H1 (cell line): Measurements from ENCODE around the gene REXO5. TPM values are rescaled to one million over a fixed set of nuclear protein-coding genes. Genes with fewer than 3 reads are reported as not detected.

Experiments used
- CTCF ChIA-PET: fragments of 300-600 bp; sonication (Branson Sonifier 250); formaldehyde crosslinking; loops from one replicate; lab custom pipeline; 2021; ENCODE audit not compliant: partially characterized antibody; lab: Charles Lee
- POLR2A ChIA-PET: fragments of 300-600 bp; sonication (Branson Sonifier 250); formaldehyde crosslinking; loops from one replicate; lab custom pipeline; 2021; ENCODE audit warnings: inconsistent platforms; ENCODE audit not compliant: partially characterized antibody; lab: Charles Lee
- DNase-seq, 2 experiments: peaks; one replicate each; pipeline versions ENCODE4 v3.0.0 to v3.0.0-alpha.2; 2010 to 2022; ENCODE audit warnings: low spot score in 2 of 2, low read depth in 1 of 2, mixed read lengths in 1 of 2
- FAIRE-seq: peaks from 2 replicates; lab custom pipeline; 2011; peaks lifted over from hg19 to GRCh38; lab: Jason Lieb, UNC
- H2AFZ ChIP-seq: 2 replicates; pipeline ENCODE4 v1.8.1; 2012; ENCODE audit warnings: low read length, inconsistent platforms
- H2AK5ac ChIP-seq: 2 replicates; pipeline ENCODE4 v1.6.1; 2013; ENCODE audit warnings: low read depth, low read length
- H2BK120ac ChIP-seq: replicated peaks from 2 replicates; pipeline ENCODE3; 2013; ENCODE audit warnings: low read depth, low read length, inconsistent platforms
- H2BK12ac ChIP-seq: 2 replicates; pipeline ENCODE4 v1.6.1; 2013; ENCODE audit warnings: low read depth, low read length
- H2BK15ac ChIP-seq: 2 replicates; pipeline ENCODE4 v1.6.1; 2013; ENCODE audit warnings: low read length
- H2BK20ac ChIP-seq: 2 replicates; pipeline ENCODE4 v1.6.1; 2013; ENCODE audit warnings: low read length
- H2BK5ac ChIP-seq: 2 replicates; pipeline ENCODE4 v1.6.1; 2013; ENCODE audit warnings: low read depth, low read length
- H3K14ac ChIP-seq: 2 replicates; pipeline ENCODE4 v1.6.1; 2013; ENCODE audit warnings: inconsistent platforms; ENCODE audit not compliant: insufficient read length
- H3K18ac ChIP-seq: 2 replicates; pipeline ENCODE4 v1.6.1; 2013; ENCODE audit warnings: low read length; ENCODE audit errors: extremely low read depth
- H3K23ac ChIP-seq: 2 replicates; pipeline ENCODE4 v1.6.1; 2013; ENCODE audit warnings: inconsistent platforms; ENCODE audit not compliant: insufficient read length
- H3K23me2 ChIP-seq: 2 replicates; pipeline ENCODE4 v1.6.1; 2013; ENCODE audit warnings: low read depth, low read length
- H3K27ac ChIP-seq: 2 replicates; pipeline ENCODE4 v1.6.1; 2011; ENCODE audit warnings: low read depth, low read length, inconsistent platforms
- H3K27me3 ChIP-seq, 4 experiments: replicated peaks in 1 of 4; 1 replicate in 1 of 4; 2 replicates in 3 of 4; pipeline versions ENCODE4 v1.6.1 to v1.8.1; 2011 to 2013; ENCODE audit warnings: low read length in 3 of 4, mild to moderate bottlenecking in 3 of 4, inconsistent platforms in 2 of 4, mixed read lengths in 2 of 4, moderate library complexity in 1 of 4; ENCODE audit not compliant: control insufficient read depth in 3 of 4, insufficient read depth in 3 of 4; ENCODE audit errors: extremely low read depth in 1 of 4
- H3K36me3 ChIP-seq, 4 experiments: 2 replicates each; pipeline versions ENCODE4 v1.6.1 to v1.8.1; 2011 to 2013; ENCODE audit warnings: mild to moderate bottlenecking in 4 of 4, low read length in 3 of 4, moderate library complexity in 2 of 4, control low read depth in 1 of 4, inconsistent platforms in 1 of 4; ENCODE audit not compliant: insufficient read depth in 4 of 4, control insufficient read depth in 2 of 4
- H3K4ac ChIP-seq: replicated peaks from 2 replicates; pipeline ENCODE3; 2013; ENCODE audit warnings: low read length, low read depth, mixed read lengths, inconsistent platforms; ENCODE audit not compliant: insufficient read length
- H3K4me1 ChIP-seq, 4 experiments: replicated peaks in 1 of 4; 1 replicate in 1 of 4; 2 replicates in 3 of 4; pipeline versions ENCODE4 v1.6.1 to v1.8.1; 2011 to 2013; ENCODE audit warnings: low read length in 3 of 4, inconsistent platforms in 2 of 4, mixed read lengths in 1 of 4; ENCODE audit not compliant: insufficient read depth in 4 of 4, control insufficient read depth in 3 of 4
- H3K4me2 ChIP-seq, 2 experiments: 2 replicates each; pipeline versions ENCODE4 v1.6.1 to v1.8.1; 2011 to 2013; ENCODE audit warnings: low read depth in 2 of 2, low read length in 2 of 2, control low read depth in 1 of 2, inconsistent platforms in 1 of 2, mild to moderate bottlenecking in 1 of 2; ENCODE audit not compliant: insufficient read depth in 1 of 2
- H3K4me3 ChIP-seq, 4 experiments: fragments of 200-600, 300-600 bp in 1 of 4; sonication (generic), shearing (Covaris generic), sonication (Bioruptor Twin) in 1 of 4; 2 replicates each; pipeline versions ENCODE4 v1.5.1 to v1.8.1; 2011 to 2016; ENCODE audit warnings: low read length in 4 of 4, low read depth in 3 of 4, control low read depth in 2 of 4, inconsistent platforms in 2 of 4, mild to moderate bottlenecking in 2 of 4, mixed read lengths in 1 of 4, moderate library complexity in 1 of 4; ENCODE audit not compliant: insufficient read depth in 2 of 4; ENCODE audit errors: extremely low read depth in 1 of 4
- H3K56ac ChIP-seq: replicated peaks from 2 replicates; pipeline ENCODE3; 2013; ENCODE audit warnings: low read depth, mild to moderate bottlenecking, mixed read lengths, low read length, inconsistent platforms; ENCODE audit not compliant: insufficient read length
- H3K79me1 ChIP-seq: 2 replicates; pipeline ENCODE4 v1.6.1; 2013; ENCODE audit warnings: low read depth, low read length, control low read depth
- H3K79me2 ChIP-seq, 2 experiments: 2 replicates each; pipeline versions ENCODE4 v1.6.1 to v1.8.1; 2012 to 2013; ENCODE audit warnings: low read length in 2 of 2, mild to moderate bottlenecking in 2 of 2, inconsistent platforms in 1 of 2; ENCODE audit not compliant: insufficient read depth in 2 of 2, control insufficient read depth in 1 of 2
- H3K9ac ChIP-seq, 4 experiments: replicated peaks in 1 of 4; 1 replicate in 1 of 4; 2 replicates in 3 of 4; pipeline versions ENCODE4 v1.6.1 to v1.8.1; 2011 to 2013; ENCODE audit warnings: low read depth in 3 of 4, low read length in 3 of 4, control low read depth in 2 of 4, mild to moderate bottlenecking in 2 of 4, moderate library complexity in 2 of 4, inconsistent platforms in 1 of 4; ENCODE audit errors: extremely low read depth in 1 of 4
- H3K9me3 ChIP-seq, 2 experiments: 2 replicates each; pipeline versions ENCODE4 v1.6.1 to v1.8.1; 2012 to 2013; ENCODE audit warnings: mild to moderate bottlenecking in 2 of 2, moderate library complexity in 2 of 2, control low read depth in 1 of 2, inconsistent platforms in 1 of 2, low read depth in 1 of 2, low read length in 1 of 2, mixed read lengths in 1 of 2; ENCODE audit not compliant: insufficient read depth in 2 of 2
- H4K20me1 ChIP-seq, 2 experiments: replicated peaks in 1 of 2; 2 replicates each; pipeline versions ENCODE3 to v1.8.1; 2011 to 2013; ENCODE audit warnings: inconsistent platforms in 2 of 2, low read length in 2 of 2, mild to moderate bottlenecking in 1 of 2; ENCODE audit not compliant: insufficient read depth in 2 of 2, control insufficient read depth in 1 of 2
- H4K5ac ChIP-seq: 2 replicates; pipeline ENCODE4 v1.6.1; 2013; ENCODE audit warnings: low read length, low read depth, mixed read lengths, inconsistent platforms; ENCODE audit not compliant: insufficient read length
- H4K8ac ChIP-seq: 2 replicates; pipeline ENCODE4 v1.8.0; 2013; ENCODE audit warnings: mild to moderate bottlenecking, moderate library complexity, low read length, inconsistent platforms; ENCODE audit not compliant: insufficient read depth; ENCODE audit errors: extremely low read depth
- H4K91ac ChIP-seq: replicated peaks from 2 replicates; pipeline ENCODE3; 2013; ENCODE audit warnings: low read length, mixed read lengths, inconsistent platforms; ENCODE audit not compliant: insufficient read length
- CEBPB ChIP-seq: IDR thresholded peaks from 2 replicates; pipeline ENCODE4 v1.6.1; 2012; ENCODE audit warnings: low read depth, low read length
- CTBP2 ChIP-seq: IDR thresholded peaks from 2 replicates; pipeline ENCODE4 v1.7.0; 2011; ENCODE audit warnings: borderline replicate concordance, mild to moderate bottlenecking, moderate library complexity, mixed read lengths, low read length; ENCODE audit not compliant: insufficient read depth, insufficient read length
- FOSL1 ChIP-seq: IDR thresholded peaks from 2 replicates; pipeline ENCODE4 v1.6.1; 2011; ENCODE audit warnings: mild to moderate bottlenecking, low read depth, low read length, moderate library complexity; ENCODE audit not compliant: insufficient read depth
- SP4 ChIP-seq: IDR thresholded peaks from 2 replicates; pipeline ENCODE4 v1.6.1; 2012; ENCODE audit warnings: low read length, inconsistent platforms
- TEAD4 ChIP-seq: IDR thresholded peaks from 2 replicates; pipeline ENCODE4 v1.6.1; 2012; ENCODE audit warnings: low read depth, low read length, inconsistent platforms, mixed read lengths
- USF2 ChIP-seq: IDR thresholded peaks from 2 replicates; pipeline ENCODE4 v1.6.1; 2011; ENCODE audit warnings: low read length, improper control_type of control experiment
- WGBS, 2 experiments: shearing (Covaris generic) in 1 of 2; methylation state at CpG; one replicate each; pipeline versions ENCODE4 v1.1.6 to v1.1.7; 2013 to 2015; ENCODE audit warnings: low lambda C conversion rate in 2 of 2, mixed read lengths in 2 of 2, inconsistent platforms in 1 of 2, low coverage in 1 of 2, missing lambda C conversion rate in 1 of 2; ENCODE audit not compliant: insufficient replicate concordance in 2 of 2, insufficient coverage in 1 of 2, insufficient read length in 1 of 2; ENCODE audit errors: extremely low coverage in 1 of 2, missing lambda C conversion rate in 1 of 2; 5-methylcytosine and 5-hydroxymethylcytosine counted together
- polyA plus RNA-seq, 7 experiments: library from polyadenylated mRNA; depleted of rRNA in 3 of 7; stranded (reverse) in 5 of 7; unstranded in 2 of 7; fragments of >200 nt in 5 of 7; fragments of 200-250 nt in 2 of 7; gene quantifications; 1 replicate in 5 of 7; 2 replicates in 1 of 7; 4 replicates in 1 of 7; pipeline versions ENCODE4 v1.2.1 to v1.2.3, GENCODE V29; 2011 to 2013; ENCODE audit warnings: missing spikeins in 2 of 7, mixed read lengths in 2 of 7
- total RNA-seq: library from RNA; stranded (reverse); fragmentation: NEBNext Ultra II Directional; extraction: Animal tissue kit (Norgen Biotek cat#: 25700); gene quantifications from 2 replicates; pipeline ENCODE4 v1.2.1, GENCODE V29; 2021

Gene REXO5
- total and polyA plus RNA-seq, 2 of the 8 experiments (the other 6 are each of a cell fraction or from before 2014, with no cell fraction given): 2.4 to 8.9 TPM

- FAIRE-seq (no peak), DNase-seq (no peak)
- H3K23ac ChIP-seq: no peak overlapping the region
- H2BK15ac ChIP-seq: no peak overlapping the region
- H2BK5ac ChIP-seq: peak overlapping the region; percentile 5; the same call in 1 of the 2 replicates
- no peak overlapping the region for H2BK20ac ChIP-seq
- no peak overlapping the region for H2AK5ac ChIP-seq
- no peak overlapping the region for H3K18ac ChIP-seq
- H2BK120ac ChIP-seq: peak overlapping the region; percentile 5
- H3K4me3 ChIP-seq: no peak overlapping the region
- peak overlapping the region; percentile 45 for H3K4me2 ChIP-seq
- H3K9ac ChIP-seq: no peak overlapping the region
- H3K4ac ChIP-seq: no peak overlapping the region
- no peaks in the 10 kb centered on the region for H4K20me1 ChIP-seq
- H3K79me2 ChIP-seq: peaks cover 2 to 79% of the 10 kb centered on the region in 2 experiments; a peak in 2 of 4 replicates
- no peak overlapping the region for H2AFZ ChIP-seq
- H3K36me3 ChIP-seq: peaks cover 0 to 6% (median under 1%) of the 10 kb centered on the region in 4 experiments; a peak in 2 of 8 replicates
- no peak overlapping the region for H4K91ac ChIP-seq
- H3K4me1 ChIP-seq: peaks cover 0 to 12% (median 6%) of the 10 kb centered on the region in 4 experiments; a peak in 4 of 7 replicates
- H3K23me2 ChIP-seq: no peaks in the 10 kb centered on the region
- H3K56ac ChIP-seq: no peak overlapping the region
- H3K79me1 ChIP-seq: peaks cover 9% of the 10 kb centered on the region; the same call in 1 of the 2 replicates
- no peaks in the 10 kb centered on the region for H3K27me3 ChIP-seq
- no peak overlapping the region for H3K27ac ChIP-seq
- H4K8ac ChIP-seq: no peak overlapping the region
- POLR2A ChIA-PET: interaction anchor here (2.1 kb wide), 1 partner anchor 10 kb away, joined by 16 read pairs; the partner anchor contains the start of genes DCUN1D3 and LYRM1
- H4K5ac ChIP-seq: no peak overlapping the region
- WGBS, 2 experiments: 84% methylated on average over 4 of the region's 4 CpGs; no CpG with 5 or more reads in 1 of the 2 experiments
- CTCF ChIA-PET: interaction anchor here (0.9 to 1.0 kb wide), 2 partner anchors 9 to 13 kb away, joined by 3 to 4 read pairs; no protein-coding TSS in a partner anchor
- no peaks in the 10 kb centered on the region for H3K9me3 ChIP-seq
- no peak overlapping the region for H3K14ac ChIP-seq
- peak; percentile 28; the same call in 1 of the 2 replicates for TF ChIP-seq TEAD4
- no peak for TF ChIP-seq SP4
- peak; percentile 10; the same call in 1 of the 2 replicates for TF ChIP-seq CEBPB
- no peak for TF ChIP-seq CTBP2
- TF ChIP-seq FOSL1: no peak
- no peak for TF ChIP-seq USF2
- no peak overlapping the region for H2BK12ac ChIP-seq
These were observed 83.4 kb downstream of the REXO5 start for GRCh38 chr16:20889625-20890275.
